Measurements from ENCODE around the gene RWDD3.

GRCh38 chr1:95252422-95252821, 18.4 kb downstream of the RWDD3 start:
- TF ChIP-seq CTCF (IDR thresholded peaks at IDR 0.05) (no peak), POLR2AphosphoS5 (IDR thresholded peaks at IDR 0.05) (no peak)
